Upper lobe of left lung (tissue), 4 donors: ENCODE data around the gene MEMO1.

ENCODE experiments used
- EP300 ChIP-seq, 4 donors: sonication (generic); formaldehyde crosslinking; IDR thresholded peaks; one replicate each; pipeline ENCODE4 v1.5.1; 2017; ENCODE audit warnings: antibody characterized with exemption in 4 of 4, control low read depth in 2 of 4
- POLR2A ChIP-seq, 4 donors: fragments of 450-650 bp; IDR thresholded peaks; one replicate each; pipeline ENCODE4 v1.5.1; 2016 to 2017; ENCODE audit warnings: antibody characterized with exemption in 4 of 4, mild to moderate bottlenecking in 2 of 4
- POLR2AphosphoS5 ChIP-seq, 2 donors: sonication (generic); formaldehyde crosslinking; IDR thresholded peaks; one replicate each; pipeline ENCODE4 v1.5.1; 2017; ENCODE audit warnings: antibody characterized with exemption in 2 of 2
- TF ChIP-seq, protein P1 (sequence below), 6 experiments: fragments of 450-650 bp in 4 of 6; fragments of 200-600 bp in 2 of 6; sonication (generic) in 2 of 6; IDR thresholded peaks; one replicate each; pipeline ENCODE4 v1.5.1; 2016 to 2019; ENCODE audit warnings: antibody characterized with exemption in 6 of 6

GRCh38 chr2:31933066-31933465, 77.7 kb downstream of the MEMO1 start:
- TF ChIP-seq, protein P1, sequence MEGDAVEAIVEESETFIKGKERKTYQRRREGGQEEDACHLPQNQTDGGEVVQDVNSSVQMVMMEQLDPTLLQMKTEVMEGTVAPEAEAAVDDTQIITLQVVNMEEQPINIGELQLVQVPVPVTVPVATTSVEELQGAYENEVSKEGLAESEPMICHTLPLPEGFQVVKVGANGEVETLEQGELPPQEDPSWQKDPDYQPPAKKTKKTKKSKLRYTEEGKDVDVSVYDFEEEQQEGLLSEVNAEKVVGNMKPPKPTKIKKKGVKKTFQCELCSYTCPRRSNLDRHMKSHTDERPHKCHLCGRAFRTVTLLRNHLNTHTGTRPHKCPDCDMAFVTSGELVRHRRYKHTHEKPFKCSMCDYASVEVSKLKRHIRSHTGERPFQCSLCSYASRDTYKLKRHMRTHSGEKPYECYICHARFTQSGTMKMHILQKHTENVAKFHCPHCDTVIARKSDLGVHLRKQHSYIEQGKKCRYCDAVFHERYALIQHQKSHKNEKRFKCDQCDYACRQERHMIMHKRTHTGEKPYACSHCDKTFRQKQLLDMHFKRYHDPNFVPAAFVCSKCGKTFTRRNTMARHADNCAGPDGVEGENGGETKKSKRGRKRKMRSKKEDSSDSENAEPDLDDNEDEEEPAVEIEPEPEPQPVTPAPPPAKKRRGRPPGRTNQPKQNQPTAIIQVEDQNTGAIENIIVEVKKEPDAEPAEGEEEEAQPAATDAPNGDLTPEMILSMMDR (IDR thresholded peaks at IDR 0.05), result no peak
- TF ChIP-seq POLR2A (IDR thresholded peaks at IDR 0.05) (no peak), POLR2AphosphoS5 (IDR thresholded peaks at IDR 0.05) (no peak), EP300 (IDR thresholded peaks at IDR 0.05) (no peak)
